Lower leg skin (tissue), 3 donors: ENCODE data around the gene CMSS1.

Experiments
- POLR2A ChIP-seq, 2 donors: fragments of 450-650 bp; IDR thresholded peaks; one replicate each; pipeline ENCODE4 v1.6.1; 2016 to 2017; ENCODE audit warnings: antibody characterized with exemption in 2 of 2, mild to moderate bottlenecking in 1 of 2, moderate library complexity in 1 of 2
- TF ChIP-seq, protein P1 (sequence below), 3 donors: fragments of 450-650 bp; IDR thresholded peaks; one replicate each; pipeline ENCODE4 v1.5.1; 2016; ENCODE audit warnings: antibody characterized with exemption in 3 of 3, mild to moderate bottlenecking in 3 of 3, moderate library complexity in 2 of 3

DNA sequence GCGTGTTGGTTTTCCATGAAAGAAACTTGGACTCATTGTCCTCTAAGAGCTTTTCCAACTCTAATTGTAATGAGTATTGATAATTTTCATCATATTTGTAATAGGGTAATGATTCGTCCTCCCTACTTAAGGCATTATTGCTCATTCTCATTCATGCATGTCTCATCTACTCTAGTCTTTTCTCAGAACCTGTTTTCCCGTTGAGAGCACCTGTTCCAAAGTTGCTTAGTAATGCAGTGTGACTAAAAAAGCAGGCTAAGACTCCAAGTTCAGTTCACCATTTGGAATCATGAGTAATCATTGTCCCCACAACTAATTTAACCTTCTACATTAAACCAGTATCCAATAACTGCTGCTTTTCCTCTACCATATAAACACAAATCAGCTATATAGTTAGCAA lies 212.7 kb downstream of the CMSS1 start:
- TF ChIP-seq, protein P1, sequence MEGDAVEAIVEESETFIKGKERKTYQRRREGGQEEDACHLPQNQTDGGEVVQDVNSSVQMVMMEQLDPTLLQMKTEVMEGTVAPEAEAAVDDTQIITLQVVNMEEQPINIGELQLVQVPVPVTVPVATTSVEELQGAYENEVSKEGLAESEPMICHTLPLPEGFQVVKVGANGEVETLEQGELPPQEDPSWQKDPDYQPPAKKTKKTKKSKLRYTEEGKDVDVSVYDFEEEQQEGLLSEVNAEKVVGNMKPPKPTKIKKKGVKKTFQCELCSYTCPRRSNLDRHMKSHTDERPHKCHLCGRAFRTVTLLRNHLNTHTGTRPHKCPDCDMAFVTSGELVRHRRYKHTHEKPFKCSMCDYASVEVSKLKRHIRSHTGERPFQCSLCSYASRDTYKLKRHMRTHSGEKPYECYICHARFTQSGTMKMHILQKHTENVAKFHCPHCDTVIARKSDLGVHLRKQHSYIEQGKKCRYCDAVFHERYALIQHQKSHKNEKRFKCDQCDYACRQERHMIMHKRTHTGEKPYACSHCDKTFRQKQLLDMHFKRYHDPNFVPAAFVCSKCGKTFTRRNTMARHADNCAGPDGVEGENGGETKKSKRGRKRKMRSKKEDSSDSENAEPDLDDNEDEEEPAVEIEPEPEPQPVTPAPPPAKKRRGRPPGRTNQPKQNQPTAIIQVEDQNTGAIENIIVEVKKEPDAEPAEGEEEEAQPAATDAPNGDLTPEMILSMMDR (IDR thresholded peaks at IDR 0.05), result no peak
- TF ChIP-seq POLR2A (IDR thresholded peaks at IDR 0.05), result no peak
